Retinal pigment epithelial cell (primary cell): ENCODE measurements around the gene ACVR1.

Experiments
- DNase-seq: peaks from one replicate; pipeline ENCODE4 v3.0.0-alpha.2; 2010; ENCODE audit warnings: low read depth
- H3K4me3 ChIP-seq: 2 replicates; pipeline ENCODE4 v1.5.1; 2011; ENCODE audit warnings: mild to moderate bottlenecking, low read length, control low read depth, moderate library complexity
- TF ChIP-seq, protein P1 (sequence below): conservative IDR thresholded peaks from 2 replicates; pipeline ENCODE4 v1.5.1; 2011; ENCODE audit warnings: low read depth, low read length, control low read depth, inconsistent platforms

Gene ACVR1

GRCh38 chr2:157843935-157844334 is 32.2 kb downstream of the ACVR1 start:
- no peak for DNase-seq
- TF ChIP-seq, protein P1, sequence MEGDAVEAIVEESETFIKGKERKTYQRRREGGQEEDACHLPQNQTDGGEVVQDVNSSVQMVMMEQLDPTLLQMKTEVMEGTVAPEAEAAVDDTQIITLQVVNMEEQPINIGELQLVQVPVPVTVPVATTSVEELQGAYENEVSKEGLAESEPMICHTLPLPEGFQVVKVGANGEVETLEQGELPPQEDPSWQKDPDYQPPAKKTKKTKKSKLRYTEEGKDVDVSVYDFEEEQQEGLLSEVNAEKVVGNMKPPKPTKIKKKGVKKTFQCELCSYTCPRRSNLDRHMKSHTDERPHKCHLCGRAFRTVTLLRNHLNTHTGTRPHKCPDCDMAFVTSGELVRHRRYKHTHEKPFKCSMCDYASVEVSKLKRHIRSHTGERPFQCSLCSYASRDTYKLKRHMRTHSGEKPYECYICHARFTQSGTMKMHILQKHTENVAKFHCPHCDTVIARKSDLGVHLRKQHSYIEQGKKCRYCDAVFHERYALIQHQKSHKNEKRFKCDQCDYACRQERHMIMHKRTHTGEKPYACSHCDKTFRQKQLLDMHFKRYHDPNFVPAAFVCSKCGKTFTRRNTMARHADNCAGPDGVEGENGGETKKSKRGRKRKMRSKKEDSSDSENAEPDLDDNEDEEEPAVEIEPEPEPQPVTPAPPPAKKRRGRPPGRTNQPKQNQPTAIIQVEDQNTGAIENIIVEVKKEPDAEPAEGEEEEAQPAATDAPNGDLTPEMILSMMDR: no peak
- no peak overlapping the region for H3K4me3 ChIP-seq

- TF ChIP-seq, protein P1: no peak
- H3K4me3 ChIP-seq: no peak overlapping the region
- DNase-seq: no peak
These were observed 33.0 kb downstream of the ACVR1 start for GRCh38 chr2:157843081-157843480.

GRCh38 chr2:157842106-157842879 is 33.8 kb downstream of the ACVR1 start:
- TF ChIP-seq, protein P1: no peak
- DNase-seq: no peak
- H3K4me3 ChIP-seq: no peak overlapping the region

- TF ChIP-seq, protein P1: no peak
- DNase-seq: no peak
- no peak overlapping the region for H3K4me3 ChIP-seq
These were observed 34.6 kb downstream of the ACVR1 start for GRCh38 chr2:157841485-157841884.

GRCh38 chr2:157840568-157841156 is 35.5 kb downstream of the ACVR1 start:
- TF ChIP-seq, protein P1: peak; percentile 36
- no peak overlapping the region for H3K4me3 ChIP-seq
- no peak for DNase-seq

DNA sequence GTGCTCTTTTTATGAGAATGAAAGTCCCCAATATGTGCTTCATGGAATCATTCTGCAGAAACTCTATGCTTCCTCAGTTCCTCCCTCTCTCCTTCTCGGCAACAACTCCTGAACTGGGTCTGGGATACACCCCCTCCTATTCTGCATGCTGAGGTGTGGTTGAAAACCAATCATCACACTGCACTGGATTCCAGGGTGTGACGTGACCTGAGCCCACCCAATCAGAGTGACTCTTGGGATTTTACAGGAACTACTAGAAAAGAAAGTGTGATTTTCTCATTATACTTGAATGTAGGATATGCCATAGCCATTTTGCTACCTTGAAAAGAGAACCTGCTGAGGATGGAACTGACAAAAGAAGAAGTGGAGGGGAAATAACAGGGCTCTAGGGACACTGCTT is 36.3 kb downstream of the ACVR1 start:
- no peak overlapping the region for H3K4me3 ChIP-seq
- TF ChIP-seq, protein P1: no peak

DNA sequence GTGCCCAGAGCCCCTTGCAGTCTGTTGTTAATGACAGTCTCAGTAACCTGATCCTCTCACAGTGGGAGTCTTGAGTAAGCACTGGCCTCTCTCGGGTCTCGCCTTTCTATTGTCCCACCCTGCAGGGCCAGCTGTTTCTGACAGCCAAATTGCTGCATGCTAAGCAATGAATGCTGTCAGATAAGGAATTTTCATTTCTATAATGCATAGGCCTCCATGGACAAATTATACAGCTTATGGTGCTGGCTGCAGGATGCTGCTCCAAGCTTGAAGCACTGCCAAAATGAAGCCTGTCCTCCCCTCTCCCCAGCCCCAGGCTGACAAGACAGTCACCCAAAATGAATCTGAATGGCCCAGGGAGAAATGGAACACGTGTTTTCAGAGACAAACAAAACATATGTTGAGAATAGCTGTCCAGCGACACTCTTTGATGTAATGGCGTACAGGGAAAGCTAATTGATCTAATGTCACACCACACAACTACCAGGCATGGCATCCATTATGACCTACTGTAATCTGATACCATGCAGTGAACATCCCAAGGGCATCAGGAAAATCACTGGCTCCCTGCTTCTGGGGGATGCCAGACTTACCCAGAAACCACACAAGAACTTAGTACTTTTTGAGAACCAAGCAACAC is 36.8 kb downstream of the ACVR1 start:
- TF ChIP-seq, protein P1: no peak
- DNase-seq: no peak
- no peak overlapping the region for H3K4me3 ChIP-seq

More for the DNA sequence above, 36.3 kb downstream of the ACVR1 start:
- no peak for DNase-seq
